GM18909 (cell line): ENCODE data around the gene BAIAP3.

ENCODE experiments used
- ATAC-seq: cut with Tn5 transposase; IDR thresholded peaks from one replicate; pipeline ENCODE4 v1.9.1; 2021; ENCODE audit warnings: mild to moderate bottlenecking; ENCODE audit not compliant: unreplicated experiment, poor library complexity

Gene BAIAP3

DNA sequence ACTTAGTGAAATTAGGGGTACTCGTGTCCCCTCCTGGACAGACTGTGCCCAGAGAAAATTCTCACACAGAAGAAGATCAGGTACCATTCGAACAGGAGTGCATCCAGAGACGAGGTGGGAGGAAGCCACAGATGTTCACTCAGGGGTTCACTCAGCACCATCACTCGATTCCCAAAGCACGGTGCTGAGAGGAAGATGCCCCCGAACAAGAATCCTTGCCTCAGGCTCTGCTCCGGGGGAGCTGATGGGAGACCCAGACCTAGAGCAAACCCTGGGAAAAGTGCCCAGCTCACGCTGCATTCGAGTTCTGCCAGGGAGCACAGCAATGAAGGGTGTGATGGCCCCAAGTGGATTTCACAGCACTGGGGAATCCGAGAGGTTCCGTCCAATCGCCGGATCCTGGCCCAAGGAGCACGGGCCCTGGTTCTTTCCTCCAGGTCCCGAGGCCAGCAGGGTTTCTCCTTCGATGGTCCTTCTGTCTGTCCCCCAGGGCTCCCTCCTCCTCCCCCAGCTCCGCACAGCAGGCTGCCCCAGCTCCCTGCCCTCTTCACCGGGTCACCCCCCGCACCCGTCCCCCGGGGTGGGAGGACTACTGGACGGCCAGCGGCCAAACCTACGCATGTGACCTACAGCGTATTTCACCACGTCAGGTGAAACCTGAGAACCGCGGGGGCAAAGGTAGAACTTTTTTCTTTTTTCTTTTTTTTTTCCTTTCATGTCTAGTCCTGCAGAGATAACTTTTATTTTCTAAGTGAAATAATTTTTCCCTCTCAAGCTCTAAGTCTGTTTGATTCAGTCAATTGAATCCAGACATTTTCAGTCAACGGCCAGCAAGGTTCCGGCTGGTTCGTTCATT lies 34.2 kb upstream of the BAIAP3 start:
- no peak for ATAC-seq

DNA sequence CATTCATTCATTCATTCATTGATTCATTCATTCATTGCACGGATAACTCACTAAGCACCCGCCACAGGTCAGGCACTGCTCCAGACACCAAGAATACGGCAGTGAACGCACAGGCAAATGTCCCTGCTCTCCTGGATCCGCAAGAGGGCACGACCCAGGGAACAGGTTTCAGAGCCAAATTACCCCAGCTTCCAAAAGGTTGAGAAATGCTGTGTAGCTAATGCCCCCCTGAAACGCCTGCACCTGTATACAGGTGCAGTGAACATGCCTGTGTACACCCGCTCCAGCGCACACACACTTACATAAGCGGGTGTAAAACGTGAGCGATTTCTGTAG lies 33.6 kb upstream of the BAIAP3 start:
- ATAC-seq = no peak

DNA sequence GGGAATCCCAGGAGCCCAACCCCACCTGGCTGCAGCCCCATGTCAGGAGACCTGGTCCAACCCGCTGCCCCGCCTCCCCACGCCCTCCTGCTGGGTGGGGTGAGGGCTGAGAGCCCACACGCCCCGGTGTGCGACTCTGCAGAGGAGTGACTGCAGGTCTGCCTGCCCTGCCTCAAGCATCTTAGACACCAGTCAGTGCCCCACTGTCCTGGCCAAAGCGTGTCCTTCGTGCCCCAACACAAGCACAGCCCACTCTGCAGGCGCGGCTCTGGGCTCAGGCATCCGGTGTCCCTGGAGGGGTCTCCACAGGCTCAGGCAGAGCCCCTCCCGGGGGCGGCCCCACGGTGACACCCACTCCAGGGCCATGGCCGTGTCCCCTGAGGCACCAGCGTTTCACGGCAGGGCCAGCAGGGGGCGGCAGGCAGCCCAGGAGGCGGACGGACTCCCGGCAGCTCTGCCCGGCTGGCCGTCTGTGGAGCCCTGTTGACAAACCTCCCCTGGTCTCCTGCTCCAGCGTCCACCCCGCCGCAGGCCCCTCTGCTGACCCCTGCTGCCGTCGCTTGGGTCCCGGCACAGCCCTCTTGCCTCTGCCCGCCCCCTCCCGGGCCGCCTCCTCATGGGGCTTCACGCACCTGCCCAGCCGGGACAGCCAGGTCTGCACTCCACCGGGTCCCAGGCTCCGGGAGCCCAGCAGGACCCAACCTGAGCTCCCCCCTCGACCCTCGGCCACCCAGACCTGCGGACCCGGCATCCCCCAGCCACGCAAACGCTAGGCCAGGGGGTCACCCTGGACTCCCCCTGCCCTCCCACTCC lies 32.6 kb upstream of the BAIAP3 start:
- ATAC-seq = no peak

DNA sequence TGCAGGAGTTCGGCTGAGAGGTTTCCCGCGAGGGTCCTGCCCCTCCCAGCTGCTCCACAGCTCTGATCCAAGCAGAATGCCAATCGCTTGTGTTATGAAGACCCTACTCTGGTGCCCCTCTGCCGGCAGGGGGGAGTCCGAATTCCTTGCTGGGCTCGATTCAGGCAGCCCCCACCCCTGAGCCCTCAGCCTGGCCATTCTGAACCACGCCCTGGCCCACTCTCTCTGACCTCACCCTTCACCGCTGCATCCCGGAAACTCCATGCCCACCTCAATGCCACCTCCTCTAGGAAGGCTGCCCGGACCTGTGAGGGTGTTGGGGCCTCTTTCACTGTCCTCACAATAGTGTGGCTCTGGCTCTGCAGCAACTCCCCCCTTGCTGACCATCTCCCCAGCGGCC lies 31.9 kb upstream of the BAIAP3 start:
- ATAC-seq = no peak

DNA sequence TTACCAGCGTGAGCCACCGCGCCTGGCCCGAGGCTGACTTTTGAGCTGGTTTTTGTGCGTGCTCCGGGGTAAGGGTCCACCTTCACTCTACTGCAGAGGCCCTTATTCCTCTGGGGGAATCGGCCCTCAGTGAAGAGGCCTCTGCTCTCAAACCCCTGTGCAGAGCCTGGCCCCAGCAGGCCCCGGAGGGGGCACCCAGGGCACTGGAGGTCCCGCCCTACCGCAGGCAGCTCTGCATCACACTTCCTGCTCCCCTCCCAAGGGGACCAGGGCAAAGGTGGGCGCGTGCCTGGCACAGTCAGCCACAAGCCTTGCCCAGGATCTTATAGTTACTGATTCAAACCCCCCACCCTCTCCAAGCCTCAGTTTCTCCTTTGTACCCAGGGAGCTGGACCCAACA lies 27.6 kb upstream of the BAIAP3 start:
- no peak for ATAC-seq

DNA sequence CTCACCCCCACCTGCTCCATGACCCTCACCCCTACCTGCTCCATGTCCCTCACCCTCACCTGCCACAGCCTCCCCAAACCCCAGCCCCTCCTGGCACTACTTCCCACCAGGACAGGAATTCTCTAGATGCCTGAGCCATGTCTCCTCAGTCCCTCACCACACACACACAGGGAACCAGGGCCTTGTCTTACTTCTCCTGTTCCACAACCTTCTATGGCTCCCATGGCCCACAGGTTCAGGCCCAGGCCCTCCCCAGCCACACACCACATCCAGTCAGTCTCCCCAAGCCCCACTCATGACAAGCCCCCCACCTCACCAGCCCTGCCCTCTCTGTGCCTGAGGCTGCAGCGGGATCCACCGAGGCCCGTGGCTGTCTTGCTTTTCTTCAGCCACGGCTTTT lies 27.1 kb upstream of the BAIAP3 start:
- no peak for ATAC-seq

DNA sequence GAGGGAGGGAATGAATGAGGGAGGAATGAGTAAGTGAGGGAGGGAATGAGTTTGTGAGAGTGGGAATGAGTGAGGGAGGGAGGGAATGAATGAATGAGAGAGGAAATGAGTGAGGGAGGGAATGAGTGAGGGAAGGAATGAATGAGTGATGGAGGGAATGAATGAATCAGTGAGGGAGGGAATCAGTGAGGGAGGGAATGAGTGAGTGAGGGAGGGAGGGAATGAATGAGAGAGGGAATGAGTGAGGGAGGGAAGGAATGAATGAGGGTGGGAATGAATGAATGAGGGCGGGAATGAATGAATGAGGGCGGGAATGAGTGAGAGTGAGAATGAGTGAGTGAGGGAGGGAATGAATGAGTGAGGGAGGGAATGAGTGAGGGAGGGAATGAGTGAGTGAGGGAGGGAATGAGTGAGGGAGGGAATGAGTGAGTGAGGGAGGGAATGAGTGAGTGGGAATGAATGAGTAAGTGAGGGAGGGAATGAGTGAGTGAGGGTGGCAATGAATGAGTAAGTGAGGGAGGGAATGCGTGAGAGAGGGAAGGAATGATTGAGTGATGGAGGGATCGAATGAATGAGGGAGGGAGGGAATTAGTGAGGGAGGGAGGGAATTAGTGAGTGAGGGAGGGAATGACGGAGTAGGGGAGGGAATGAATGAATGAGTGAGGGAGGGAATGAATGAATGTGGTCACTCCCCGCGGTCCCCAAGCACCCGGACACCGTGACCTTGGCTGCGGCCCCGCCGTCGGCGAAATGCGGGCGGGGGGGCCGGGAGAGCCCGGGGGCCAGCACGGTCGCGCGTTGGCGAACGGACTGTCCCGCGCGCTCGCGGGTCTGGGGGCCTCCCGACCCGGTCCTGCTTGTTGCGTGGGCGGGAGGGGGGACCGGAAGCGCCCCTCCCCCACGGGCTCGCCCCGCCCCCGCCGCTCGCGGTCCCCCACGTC lies 25.1 kb upstream of the BAIAP3 start:
- peak; percentile 20 for ATAC-seq

DNA sequence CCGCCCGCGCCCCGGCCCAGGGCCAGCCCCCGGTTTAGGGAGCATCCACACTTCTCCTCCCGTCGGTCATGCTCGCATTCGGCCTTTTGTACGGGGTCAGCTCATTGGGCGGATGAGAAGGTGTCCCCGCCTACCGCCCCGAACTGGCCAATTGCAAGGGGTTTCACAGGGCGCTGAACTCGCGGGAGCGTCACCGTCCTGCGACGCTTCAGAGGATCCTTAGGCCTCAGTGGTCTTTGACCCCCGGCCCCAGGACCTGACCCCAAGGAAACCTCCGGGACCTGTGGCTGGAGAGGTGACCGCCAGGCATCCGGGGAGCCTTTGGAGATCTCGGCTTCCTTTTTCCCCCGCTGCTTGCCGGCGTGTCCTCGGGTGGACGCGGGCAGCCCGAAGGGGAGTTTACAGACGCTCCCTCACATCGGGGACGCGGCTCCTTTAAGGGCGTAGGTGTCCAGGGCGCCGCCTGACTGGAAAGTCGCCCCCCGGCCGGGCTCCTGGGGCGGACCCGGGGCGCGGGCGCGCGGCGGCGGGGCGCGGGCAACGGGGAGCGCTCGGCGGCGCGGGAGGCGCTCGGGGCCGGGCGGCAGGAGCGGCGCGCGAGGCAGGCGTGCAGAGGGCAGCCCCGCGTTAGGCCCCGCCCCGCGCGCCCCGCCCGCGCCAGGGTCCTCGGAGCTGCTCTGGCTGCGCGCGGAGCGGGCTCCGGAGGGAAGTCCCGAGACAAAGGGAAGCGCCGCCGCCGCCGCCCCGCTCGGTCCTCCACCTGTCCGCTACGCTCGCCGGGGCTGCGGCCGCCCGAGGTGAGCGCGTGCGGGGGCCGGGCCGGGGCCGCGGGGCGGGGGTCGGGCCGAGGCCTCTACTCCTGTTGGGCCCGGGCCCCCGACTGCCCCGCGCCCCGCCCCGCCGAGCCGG lies 24.2 kb upstream of the BAIAP3 start, which contains the start of gene UBE2I:
UBE2I (plus strand) TSS at position 660 of the 909 bp plus-strand sequence. CDS start 4,395 bp downstream, outside the sequence.
- peak; percentile 71 for ATAC-seq

DNA sequence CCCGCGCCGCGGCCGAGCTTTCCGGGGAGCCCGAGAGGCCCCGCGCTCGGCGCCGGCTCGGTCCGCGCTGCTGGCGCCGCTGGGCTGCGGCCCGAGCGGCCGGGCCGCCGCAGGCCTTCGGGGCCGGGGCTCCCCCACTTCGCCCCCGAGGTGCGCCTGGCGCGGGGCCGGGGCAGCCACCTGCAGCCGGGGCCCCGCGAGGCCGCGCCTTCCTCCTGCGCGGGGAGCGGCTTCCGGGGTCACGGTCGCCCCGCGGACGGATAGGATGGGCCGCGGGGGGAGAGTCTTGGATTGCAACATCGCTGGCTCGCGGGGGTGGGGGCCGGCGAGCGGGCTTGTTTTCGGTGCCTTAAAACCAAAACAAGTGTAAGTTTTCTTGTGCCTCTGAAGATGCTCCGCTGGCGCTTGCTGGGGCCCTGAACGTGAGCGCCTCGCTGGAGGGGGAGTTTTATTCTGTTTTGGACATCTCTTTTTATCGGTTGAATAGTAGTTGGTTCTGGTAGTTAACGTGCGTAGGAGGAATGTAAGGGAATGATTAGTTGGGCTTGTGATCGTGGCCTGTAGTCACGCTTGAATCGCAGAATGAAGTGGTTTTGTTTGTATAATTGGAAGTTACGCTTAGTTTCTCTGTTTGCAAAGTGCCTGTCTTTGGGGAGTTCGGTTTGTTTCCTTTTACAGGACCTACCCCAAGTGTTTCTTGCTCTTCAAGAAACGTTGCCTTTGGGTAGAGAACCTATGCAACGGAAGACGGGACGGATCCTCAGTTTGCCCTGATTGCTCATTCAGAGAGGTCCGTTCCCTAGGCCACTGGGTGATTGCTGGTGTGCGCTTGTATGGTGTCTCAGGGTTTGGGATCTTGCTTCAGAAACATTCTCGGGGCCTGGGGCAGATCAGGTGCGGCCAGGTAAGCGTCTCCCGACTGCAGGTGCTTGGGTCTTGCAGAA lies 23.3 kb upstream of the BAIAP3 start:
- ATAC-seq = no peak

DNA sequence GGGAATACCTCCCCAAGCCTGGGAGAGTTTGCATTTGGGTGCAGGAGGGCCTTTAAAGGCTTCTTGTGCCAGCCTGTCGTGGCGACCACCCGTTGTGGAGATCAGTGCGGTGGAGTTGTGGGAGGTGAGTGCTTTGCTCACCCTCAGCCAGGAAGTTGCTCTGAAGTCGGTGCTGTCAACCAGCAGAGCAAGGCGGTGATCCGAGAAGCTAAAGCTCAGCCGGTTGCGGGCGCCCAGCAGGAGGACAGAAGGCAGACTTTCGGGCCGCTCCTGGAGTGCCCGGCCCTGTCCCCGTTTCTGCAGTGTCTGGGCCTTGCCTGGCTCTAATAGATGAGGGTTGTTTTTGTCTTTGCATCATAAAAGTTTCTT lies 22.6 kb upstream of the BAIAP3 start:
- ATAC-seq = no peak

DNA sequence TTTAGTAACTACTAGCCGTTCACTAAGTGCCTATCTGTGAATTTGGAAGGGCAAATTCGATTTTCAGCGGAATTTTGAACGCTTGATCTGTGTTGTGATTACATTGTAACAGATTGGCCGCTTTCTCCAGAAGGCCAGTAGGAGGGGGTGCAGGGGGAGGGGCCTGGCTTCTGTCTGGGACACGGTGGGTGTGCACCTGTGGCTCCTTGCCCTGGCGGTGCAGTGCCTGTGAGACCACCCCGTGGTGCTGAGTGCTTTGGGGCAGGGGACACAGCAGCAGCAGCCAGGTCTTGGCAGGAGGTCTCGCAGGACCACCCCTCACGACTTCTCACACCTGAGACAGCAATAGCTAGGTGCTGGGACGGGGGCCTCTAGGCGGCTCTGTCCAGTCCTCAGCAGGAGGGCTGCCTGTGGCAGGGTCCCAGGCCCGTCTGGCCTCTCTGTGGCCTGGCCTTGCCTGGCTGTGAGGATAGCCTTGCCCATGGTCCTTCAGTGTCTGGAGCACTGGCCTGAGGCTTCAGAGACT lies 22.2 kb upstream of the BAIAP3 start:
- no peak for ATAC-seq

DNA sequence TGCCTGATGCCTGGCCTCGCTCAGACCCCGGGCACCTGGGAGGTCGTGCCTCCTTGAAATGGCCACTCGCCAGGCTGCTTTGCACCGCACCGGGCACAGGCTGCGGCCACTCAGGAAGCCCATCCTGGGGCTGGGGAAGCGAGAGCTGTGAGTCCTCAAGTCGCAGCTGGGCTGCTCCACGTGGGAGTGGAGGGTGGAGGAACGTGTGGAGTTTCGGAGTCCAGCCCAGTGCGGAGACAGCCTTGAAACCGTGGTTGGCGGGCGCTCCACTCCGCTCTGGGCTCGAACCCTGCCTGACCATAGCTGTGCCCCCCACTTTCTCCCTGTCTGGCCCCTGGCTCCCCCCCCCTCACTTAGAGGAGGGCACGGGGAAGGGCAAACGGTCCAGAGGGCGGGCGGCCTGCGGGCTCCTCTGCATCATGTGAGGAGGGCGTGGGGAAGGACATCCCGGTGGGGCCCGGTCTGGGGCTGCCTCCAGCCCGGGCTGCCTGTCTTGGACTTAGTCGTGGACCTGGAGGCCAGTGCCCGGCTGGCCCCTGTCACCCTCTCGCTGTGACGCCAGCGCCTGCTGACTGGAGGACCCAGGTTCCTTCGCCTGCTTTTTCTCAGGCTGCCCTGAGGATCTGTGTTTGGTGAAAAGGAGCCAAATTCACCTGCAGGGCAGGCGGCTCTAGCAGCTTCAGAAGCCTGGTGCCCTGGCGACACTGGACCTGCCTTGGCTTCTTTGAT lies 21.5 kb upstream of the BAIAP3 start:
- ATAC-seq = no peak

DNA sequence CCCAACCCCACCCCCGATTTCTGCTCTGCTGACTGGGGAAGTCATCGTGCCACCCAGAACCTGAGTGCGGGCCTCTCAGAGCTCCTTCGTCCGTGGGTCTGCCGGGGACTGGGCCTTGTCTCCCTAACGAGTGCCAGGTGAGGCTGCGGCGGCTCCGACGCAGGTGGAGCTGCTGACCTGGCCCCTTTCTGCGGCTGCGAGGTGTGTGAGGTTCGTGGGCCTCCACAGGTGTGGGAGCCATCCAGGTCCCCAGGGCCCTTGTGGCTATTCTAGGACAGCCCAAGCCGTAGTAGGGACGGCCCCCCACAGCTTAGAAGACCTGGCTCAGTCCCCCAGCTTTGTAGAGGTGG lies 21.0 kb upstream of the BAIAP3 start:
- no peak for ATAC-seq

DNA sequence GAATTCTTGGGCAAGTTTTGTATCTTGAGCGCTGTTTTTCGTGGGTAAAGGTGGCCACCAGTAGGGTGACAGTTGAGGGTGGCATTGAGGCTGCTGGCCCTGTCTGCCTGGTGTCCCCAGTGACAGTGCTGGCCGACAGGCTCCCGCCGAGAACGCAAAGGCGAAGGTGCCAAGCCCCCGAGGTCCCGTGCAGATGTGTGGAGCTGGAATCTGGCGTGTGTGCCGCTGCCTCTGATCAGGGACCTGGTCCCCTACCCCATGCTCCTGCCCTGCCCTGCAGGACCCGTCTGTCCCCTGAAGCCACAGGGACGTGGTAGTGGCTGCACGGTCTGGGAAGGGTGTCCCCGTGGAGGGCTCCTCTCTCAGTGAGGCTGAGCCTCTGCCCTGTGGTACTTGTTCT lies 20.5 kb upstream of the BAIAP3 start:
- no peak for ATAC-seq

DNA sequence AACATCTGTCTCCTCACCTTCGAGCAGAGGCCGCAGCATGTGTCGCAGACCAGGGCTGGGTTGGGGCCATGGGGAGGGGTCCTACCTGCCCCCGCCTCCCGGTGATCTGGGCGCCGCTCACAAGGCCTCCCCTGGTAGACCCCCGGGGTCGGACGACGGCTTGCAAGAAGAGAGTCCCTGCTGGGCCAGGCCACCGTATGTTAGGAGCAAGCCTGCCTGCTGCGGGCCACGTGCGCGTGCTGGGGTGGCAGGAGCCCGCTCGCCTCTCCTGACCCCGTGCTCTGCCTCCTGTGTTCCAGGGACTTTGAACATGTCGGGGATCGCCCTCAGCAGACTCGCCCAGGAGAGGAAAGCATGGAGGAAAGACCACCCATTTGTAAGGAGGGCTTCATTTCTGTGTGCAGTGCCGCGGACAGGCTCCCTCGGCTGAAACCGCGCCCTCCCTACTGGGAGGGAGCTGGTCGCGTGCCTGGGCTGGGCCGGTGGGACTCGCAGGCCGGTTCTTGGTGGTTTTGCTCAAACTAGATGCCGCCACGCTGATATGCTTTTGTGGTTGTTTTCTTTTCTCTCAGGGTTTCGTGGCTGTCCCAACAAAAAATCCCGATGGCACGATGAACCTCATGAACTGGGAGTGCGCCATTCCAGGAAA lies 19.6 kb upstream of the BAIAP3 start:
- ATAC-seq = no peak

DNA sequence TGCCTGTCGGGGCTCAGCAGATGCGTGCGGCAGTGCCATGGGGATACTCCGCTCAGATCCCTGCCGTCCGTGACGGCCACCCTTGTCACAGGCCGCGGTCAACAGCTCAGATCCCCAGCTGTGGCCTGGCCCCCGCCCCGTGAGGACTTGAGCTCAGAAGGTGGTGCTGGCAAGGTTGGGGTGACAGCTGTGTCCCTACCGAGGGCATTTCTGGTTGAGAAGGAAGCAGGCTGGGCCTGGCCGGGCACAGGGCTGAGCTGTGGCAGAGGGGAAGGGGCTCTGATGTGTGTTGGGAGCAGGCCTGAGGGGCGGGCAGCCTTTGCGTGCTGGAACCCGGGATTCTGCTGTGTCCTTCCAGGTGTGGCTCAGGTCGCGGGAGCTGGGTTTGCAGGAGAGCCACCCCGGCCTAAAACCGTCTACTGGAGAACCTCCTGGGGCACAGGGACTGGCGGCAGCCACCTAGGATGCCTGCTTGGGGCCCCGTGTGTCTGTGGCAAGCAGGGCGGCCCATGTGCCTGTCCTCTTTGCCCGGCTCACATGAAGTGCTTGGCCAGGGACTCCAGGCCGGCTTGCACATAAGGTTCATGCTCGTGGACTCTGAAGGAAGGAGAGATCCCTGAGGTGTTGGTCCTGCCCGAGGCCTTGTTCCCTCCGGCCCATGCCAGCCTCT lies 18.9 kb upstream of the BAIAP3 start:
- no peak for ATAC-seq
